Activated gamma-delta T cell treated with anti-CD3 and anti-CD28 coated beads, Interleukin-2, amount 50 U/mL, for 16 hours (primary cell): ENCODE results near the gene ABI2.
"Not testable (repeated sequence)": the region's sequence is repeated elsewhere in the genome, so short reads cannot be mapped to it uniquely, and the experiment has no call there.

Experiments used
- DNase-seq: peaks from one replicate; pipeline ENCODE4 v3.0.0-alpha.2; 2020; ENCODE audit warnings: low read depth

ABI2 gene

GRCh38 chr2:203327901-203328759 lies at the start of gene ABI2:
TSS of gene ABI2 (plus strand) at chr2:203328394. CDS start at chr2:203328515, 121 bp downstream.
- DNase-seq: peak; percentile 27

- no peak for DNase-seq
These were observed 48.9 kb upstream of the ABI2 start for GRCh38 chr2:203279288-203279687.

GRCh38 chr2:203280428-203281064 lies 47.6 kb upstream of the ABI2 start:
- DNase-seq: no peak

GRCh38 chr2:203282101-203282500 lies 46.1 kb upstream of the ABI2 start:
- no peak for DNase-seq

DNA sequence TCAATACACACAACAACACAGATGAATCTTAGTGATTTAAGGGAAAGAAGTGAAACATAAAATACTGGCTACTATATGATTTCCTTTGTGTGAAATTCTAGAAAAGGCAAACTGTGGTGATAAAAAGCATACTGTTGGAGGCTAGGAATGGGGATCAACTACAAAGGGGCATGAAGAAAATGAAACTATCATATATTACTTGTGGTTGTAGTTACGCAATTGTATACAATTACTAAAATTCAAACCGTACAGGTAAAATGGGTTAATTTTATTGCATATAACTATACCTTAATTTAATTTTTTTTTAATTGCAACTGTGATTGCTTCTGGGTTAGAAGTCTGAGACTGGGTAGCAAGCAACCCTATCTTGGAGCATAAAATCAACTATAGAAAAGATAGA lies 41.7 kb upstream of the ABI2 start:
- no peak for DNase-seq

DNA sequence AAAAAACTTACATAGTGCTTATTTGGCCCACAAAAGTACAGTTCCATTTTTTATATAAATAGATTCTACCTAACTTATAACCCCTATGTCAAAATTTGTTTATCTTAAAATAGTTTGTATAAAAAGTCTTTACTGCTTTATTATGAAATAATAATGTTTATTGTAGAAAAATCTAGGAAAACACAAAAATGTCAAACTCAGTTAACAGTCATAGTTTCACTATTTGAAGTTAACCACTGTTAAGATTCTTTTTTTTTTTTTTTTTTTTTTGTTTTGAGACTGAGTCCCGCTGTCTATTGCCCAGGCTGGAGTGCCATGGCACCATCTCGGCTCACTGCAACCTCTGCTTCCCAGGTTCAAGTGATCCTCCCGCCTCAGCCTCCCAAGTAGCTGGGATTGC lies 26.5 kb upstream of the ABI2 start:
- DNase-seq: no peak

GRCh38 chr2:203302586-203302985 lies 25.6 kb upstream of the ABI2 start:
- not testable (repeated sequence) for DNase-seq

GRCh38 chr2:203310688-203311436 lies 17.3 kb upstream of the ABI2 start:
- no peak for DNase-seq

DNA sequence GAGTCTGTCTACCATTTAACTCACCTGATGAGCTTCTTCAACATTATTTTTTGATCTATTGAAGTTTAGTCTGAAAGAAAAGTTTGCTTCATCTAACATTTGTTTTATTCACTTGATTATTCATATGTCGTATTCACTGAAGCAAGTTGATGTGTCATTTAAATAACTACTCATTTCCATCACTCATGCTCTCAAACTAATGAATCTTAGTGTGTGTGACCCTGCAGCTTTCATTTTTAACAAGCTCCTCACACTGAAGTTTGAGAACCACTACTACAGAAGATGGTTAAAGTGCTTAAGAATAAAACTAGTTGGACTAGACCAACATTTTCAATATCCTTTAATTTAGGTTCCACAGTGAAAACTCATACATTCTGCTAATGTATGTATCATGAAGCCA lies 1.8 kb upstream of the ABI2 start:
- DNase-seq: no peak

DNA sequence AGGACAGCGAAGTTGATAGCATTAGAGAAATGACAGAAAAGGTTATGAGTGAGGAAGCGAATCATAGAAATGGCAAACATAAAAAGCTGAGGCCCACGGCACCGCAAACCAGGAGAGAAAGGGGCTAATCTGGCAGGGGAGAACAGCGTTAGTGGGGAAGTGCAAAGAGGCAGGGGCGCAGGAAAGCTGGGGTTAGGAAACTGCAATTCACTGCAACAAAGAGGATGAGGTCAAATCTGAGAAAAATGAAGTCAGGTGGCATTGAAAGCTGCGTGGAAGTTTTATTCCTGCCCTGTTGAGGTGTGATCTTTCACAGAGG lies 653 bp upstream of the ABI2 start:
- no peak for DNase-seq

DNA sequence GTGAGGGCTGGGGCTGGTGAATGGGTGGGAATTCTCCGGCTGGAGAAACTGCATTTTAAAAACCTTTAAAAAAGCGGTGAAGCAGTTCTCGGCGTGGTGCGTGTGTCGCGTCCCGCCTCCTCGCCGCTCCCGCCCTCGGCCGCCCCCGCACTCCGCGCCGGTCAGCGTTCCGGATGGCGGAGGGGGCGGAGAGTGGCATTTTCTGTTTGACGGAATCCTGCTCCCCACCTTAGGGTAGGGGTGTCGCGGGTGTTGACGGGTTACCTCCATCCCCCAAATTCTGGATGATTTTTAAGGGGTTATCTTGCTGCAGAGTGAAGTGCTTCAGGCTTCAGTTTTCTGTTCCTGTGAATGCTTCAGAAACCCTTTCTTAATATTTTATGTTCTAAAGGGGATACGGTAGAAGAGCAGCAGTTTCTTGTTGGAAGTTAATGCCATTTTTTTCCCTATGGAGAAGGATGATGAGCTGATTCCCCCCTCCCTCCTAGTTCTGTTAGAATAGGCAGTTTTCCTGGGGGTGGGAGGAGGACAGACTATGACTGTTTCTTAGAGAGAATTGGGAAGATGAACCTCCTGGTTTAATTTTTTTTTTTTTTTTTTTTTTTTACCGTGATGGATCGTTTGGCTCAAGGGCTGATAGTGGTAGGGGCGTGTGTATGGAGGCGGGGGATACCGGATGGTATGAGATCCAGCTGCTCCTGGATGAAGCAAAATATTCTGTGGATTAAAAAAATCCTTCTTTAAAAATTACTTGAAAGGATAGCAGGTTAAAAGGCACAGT lies 756 bp downstream of the ABI2 start:
- peak; percentile 12 for DNase-seq

GRCh38 chr2:203330434-203330833 lies 2.2 kb downstream of the ABI2 start:
- DNase-seq: no peak

DNA sequence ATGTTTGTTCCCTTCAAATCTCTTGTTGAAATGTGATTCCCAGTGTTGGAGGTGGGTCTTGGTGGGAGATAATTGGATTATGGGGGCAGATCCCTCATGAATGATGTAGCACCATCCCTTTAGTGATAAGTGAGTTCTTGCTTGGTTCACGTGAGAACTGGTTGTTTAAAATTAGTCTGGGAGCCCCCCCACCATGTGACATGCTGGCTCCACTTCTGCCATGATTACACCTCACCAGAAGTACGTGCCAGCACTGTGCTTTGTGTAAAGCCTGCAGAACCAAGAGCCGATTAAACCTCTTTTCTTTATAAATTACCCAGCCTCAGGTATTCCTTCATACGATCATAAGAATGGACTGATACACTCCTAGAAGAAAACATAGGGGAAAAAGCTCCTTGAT lies 10.1 kb downstream of the ABI2 start:
- DNase-seq: no peak

DNA sequence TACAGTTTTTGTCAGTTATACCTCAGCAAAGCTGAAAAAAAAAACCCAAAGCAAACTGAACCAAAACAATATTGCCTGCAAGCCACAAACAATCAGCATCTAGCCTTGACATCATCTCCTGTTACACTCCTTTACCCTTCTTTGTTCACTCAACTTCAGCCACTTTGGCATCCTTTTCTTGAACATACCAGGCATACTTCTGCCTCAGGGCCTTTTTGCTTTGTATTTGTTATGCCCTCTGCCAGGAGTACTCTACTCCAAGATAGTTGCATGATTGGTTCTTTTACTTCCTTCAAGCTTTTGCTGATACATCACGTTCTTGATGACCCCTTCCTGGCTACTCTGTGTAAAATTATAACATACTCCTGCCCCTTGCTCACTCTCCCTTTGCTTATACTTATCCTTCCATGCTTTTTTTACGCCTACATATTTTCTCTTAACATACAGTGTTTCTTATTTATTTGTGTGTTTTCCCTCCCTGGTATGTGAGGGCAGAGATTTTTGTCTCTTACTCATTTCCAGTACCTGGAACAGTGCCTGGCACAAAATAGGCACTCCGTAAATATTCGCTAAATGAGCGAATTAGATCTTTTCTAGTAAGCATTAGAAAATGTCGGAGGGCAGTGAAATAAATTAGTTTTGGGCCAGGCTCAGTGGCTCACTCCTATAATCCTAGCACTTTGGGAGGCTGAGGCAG lies 12.7 kb downstream of the ABI2 start:
- DNase-seq: no peak

GRCh38 chr2:203341741-203342310 lies 13.6 kb downstream of the ABI2 start:
- no peak for DNase-seq

DNA sequence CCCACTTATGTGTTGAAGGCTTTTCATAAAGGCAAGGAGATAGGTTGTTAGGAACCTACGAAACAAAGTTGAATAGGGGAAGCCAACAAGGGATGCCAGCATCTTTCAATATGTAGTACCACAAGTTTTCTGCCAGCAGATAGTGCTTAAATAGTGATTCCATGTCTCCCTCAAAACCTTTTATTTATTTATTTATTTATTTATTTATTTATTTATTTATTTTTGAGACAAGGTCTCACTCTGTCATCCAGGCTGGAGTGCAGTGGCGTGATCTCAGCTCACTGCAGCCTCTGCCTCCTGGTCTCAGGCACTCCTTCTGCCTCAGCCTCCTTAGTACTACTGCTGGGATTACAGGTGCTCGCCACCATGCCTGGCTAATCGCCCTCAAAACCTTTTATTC lies 14.2 kb downstream of the ABI2 start:
- DNase-seq: not testable (repeated sequence)

GRCh38 chr2:203344667-203345066 lies 16.5 kb downstream of the ABI2 start:
- DNase-seq: no peak

GRCh38 chr2:203346612-203347011 lies 18.4 kb downstream of the ABI2 start:
- DNase-seq: no peak

DNA sequence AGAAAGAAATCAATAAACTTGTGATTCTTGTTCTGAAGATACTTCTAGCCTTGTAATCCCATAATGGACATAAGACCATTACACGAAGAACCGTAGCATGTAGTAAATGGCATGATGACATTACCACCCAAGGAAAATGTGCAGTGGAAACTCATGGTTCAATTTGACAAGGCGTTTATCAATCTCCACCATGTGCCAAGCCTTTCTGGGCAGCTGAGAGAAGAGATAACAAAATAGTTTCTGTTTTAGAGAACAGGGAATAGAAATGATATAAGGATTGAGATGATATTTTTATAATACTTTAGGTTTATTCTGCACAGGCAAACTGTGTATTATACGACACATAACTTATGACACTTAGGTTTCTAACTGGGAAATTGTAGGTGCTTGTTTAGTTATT lies 19.2 kb downstream of the ABI2 start:
- DNase-seq: no peak

GRCh38 chr2:203352604-203353255 lies 24.5 kb downstream of the ABI2 start:
- DNase-seq: no peak

DNA sequence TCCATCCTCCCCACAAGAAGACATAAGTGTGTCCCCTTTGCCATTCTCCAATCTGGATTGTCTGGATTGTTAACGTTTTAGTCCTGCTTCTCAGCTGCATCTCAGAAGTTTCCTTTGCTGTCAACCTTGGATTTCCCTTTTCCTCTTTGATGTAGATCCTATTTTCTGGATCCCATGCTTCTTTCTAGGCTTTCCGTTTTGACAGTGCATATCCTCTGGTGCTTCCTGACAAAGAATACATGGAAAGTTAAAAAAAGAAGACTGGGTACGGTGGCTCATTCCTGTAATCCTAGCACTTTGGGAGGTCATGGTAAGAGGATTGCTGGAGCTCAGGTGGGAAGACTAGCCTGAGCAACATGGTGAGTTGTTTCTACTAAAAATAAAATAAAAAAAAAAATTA lies 26.8 kb downstream of the ABI2 start:
- no peak for DNase-seq
